AG09319 (cell line): ENCODE data around the gene PRPF4.

Source experiments
- DNase-seq: peaks from one replicate; pipeline ENCODE4 v3.0.0-alpha.2; 2010; ENCODE audit warnings: low read depth; ENCODE audit errors: extremely low read depth
- TF ChIP-seq, protein P1 (sequence below): IDR thresholded peaks from 2 replicates; pipeline ENCODE4 v1.5.1; 2011; ENCODE audit warnings: low read depth, mild to moderate bottlenecking, inconsistent platforms, low read length, moderate library complexity

PRPF4 gene

DNA sequence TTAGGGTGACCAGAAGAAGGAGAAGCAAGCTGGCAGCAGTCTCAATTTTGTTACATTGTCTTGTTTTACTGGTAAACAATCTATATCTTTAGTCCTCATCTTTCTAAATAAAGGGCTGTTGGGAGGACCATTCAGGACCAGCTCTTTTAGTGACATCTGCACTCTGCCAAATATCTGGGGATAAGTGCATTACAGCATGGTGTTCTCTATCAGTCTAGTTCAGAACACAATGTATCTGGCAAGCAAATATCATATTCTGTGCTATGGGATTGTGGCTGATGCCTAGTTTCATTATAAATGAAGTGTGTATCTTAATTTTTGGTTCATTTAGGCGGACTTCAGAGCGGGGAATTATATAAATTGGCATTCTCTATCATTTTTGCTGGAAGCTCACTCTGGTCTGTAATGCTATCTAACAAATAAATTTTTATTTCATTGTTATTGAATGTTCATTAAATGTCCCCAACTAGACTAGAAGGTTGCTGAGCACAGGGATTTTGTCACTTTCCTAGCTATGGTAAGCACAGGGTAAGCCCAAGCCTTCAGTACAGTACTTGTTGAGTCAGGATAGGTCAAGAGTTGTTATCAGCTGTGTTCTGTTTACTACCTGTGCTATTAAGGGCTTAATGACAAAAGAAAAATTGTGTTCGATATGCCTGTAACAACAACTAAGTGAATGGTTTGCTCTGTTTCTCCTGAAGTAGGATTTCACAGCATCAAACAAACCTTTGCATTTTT, 52.8 kb downstream of the PRPF4 start:
- TF ChIP-seq, protein P1, sequence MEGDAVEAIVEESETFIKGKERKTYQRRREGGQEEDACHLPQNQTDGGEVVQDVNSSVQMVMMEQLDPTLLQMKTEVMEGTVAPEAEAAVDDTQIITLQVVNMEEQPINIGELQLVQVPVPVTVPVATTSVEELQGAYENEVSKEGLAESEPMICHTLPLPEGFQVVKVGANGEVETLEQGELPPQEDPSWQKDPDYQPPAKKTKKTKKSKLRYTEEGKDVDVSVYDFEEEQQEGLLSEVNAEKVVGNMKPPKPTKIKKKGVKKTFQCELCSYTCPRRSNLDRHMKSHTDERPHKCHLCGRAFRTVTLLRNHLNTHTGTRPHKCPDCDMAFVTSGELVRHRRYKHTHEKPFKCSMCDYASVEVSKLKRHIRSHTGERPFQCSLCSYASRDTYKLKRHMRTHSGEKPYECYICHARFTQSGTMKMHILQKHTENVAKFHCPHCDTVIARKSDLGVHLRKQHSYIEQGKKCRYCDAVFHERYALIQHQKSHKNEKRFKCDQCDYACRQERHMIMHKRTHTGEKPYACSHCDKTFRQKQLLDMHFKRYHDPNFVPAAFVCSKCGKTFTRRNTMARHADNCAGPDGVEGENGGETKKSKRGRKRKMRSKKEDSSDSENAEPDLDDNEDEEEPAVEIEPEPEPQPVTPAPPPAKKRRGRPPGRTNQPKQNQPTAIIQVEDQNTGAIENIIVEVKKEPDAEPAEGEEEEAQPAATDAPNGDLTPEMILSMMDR = no peak
- no peak for DNase-seq

DNA sequence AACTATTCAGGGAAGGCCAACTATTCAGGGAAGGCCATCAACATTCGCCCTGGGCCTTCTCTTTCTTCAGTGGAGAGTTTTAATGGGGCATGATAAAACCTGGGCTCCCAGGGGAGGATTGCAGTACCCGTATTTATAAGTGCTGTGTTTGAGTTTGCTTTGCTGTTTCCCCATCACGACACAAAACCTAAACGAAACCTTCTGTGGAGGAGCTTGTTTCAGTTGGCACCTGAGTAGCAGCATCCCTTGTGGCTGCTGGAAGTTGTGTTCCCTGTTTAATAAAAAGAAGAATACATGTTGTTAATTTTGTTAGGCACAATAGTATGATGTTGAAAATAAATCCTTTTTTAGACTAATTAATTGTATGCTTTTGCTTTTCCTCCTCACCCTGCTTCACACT, 56.3 kb downstream of the PRPF4 start:
- no peak for DNase-seq

DNA sequence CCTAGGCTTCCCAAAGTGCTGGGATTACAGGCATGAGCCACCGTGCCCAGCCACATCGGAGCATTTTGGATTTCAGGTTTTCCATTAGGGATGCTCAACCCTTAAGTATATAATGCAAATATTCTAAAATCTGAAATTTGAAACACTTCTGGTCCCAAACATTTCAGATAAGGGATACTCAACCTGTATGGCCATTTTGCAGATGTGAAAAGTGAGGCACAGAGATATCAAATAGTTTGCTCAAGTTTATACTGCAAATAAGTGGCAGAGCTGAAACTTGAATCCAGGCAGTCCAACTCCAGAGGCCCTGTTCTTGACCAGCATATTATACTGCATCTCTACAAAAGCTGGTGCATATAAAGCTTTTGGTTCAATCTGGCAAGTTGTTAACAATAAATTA, 62.3 kb downstream of the PRPF4 start:
- DNase-seq = no peak
- TF ChIP-seq, protein P1 = no peak

More for the DNA sequence above, 56.3 kb downstream of the PRPF4 start:
- TF ChIP-seq, protein P1 = no peak

DNA sequence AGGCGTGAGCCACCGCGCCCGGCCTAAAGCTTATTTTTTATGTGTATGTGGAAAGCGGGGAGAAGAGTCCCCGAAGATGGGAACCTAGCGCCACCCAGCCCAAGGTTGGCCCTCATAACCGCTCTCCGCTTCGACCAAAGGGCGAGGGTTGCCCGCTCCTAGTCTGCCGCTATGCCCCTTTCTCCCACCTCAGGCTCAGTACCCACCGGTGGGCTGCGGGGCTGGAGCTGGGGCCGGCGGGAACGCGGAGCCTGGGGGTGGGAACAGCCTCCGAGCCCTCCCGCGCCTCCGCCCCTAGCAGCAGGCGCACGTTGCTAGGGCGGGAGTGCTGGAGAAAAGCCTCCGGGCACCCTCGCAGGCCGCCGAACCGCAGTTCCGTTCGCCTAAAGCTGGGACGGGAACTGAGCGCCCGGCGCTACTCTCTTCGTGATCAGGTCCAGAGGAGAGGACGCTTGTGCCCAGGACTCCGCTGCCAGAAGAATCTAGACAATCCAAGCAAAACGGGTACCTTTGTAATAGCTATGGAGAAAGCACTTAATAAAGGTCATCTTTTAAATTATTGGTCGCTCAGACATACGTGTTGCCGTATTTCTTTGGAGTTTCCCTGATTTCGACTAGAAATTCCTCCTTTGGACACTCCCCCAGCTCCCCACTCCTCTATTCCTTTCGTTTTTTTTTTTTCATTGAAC, 64.7 kb downstream of the PRPF4 start, which contains the start of gene WDR31:
Gene WDR31, minus strand, starts transcription at position 265 of the 689 bp plus-strand sequence. CDS start 8,253 bp downstream, outside the sequence.
- DNase-seq = peak; percentile 71
- TF ChIP-seq, protein P1 = no peak

DNA sequence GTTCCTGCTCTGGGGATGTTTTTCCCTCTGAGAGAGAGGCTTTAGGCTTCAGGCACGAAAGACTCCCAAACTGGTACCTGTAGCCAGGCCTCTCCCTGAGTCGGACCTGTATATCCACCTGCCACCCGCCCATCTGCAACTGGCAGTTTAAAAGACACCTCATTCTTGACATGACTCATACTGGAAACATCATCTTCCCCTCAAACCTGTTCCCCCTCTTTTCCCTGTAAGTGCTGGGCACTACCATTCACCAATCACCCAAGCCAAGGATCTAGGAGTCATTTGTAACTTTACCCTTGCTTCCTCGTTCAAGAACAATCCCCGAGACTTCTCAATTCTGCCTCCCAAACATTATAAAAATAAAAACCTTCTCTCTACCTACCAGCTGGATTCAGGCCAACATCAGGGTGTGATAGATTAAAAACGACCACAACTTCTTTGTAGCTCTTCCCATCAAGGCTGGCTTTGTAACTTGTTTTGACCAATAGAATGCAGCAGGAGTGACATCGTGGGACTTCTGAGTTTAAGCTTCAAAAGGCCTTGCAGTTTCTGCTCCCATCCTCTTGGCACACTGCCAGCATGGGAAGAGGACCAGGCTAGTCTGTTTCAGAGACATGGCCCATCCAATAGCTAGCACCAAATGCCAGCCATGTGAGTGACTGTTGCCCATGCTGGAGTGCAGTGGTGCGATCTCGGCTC, 66.4 kb downstream of the PRPF4 start:
- no peak for DNase-seq
- TF ChIP-seq, protein P1 = no peak
